ENCODE measurements around the gene CEP162. TPM values are rescaled to one million over a fixed set of nuclear protein-coding genes. Genes with fewer than 3 reads are reported as not detected.

The CEP162 gene
- total RNA-seq, 4 donors from 2014 or later = 7.5 to 9.3 (median 7.8) TPM

- Histone ChIP-seq H3K9me3 (no peaks in the 10 kb centered on the region), H3K27me3 (no peaks in the 10 kb centered on the region), H3K27ac (replicated peaks in 1 of 4) (no peak overlapping the region), H3K4me3 (no peak overlapping the region), H3K36me3 (no peaks in the 10 kb centered on the region), H3K4me1 (no peaks in the 10 kb centered on the region)
- TF ChIP-seq POLR2AphosphoS5 (IDR thresholded peaks at IDR 0.05) (no peak), CTCF (IDR thresholded peaks at IDR 0.05) (no peak), EP300 (IDR thresholded peaks at IDR 0.05) (no peak), POLR2A (IDR thresholded peaks at IDR 0.05; ENCODE audit: low read depth) (no peak)
- DNase-seq (ENCODE audit: extremely low spot score) = no peak
- intact Hi-C loops (cut with DNase I) = no loop called here
- 19% methylated on average over 1 of the region's 1 CpG for WGBS
These were observed 124.4 kb downstream of the CEP162 start for GRCh38 chr6:84103029-84103428.

- no peaks in the 10 kb centered on the region for H3K4me1 ChIP-seq
- peaks cover 0 to 2% (median 0%) of the 10 kb centered on the region in 4 donors for H3K9me3 ChIP-seq
- no peaks in the 10 kb centered on the region for H3K27me3 ChIP-seq
- TF ChIP-seq CTCF (IDR thresholded peaks at IDR 0.05) = no peak
- H3K4me3 ChIP-seq = no peak overlapping the region
- no peak overlapping the region for H3K27ac ChIP-seq (replicated peaks in 1 of 4)
- no peak for DNase-seq (ENCODE audit: extremely low spot score)
- intact Hi-C loops (cut with DNase I) = no loop called here
- no peaks in the 10 kb centered on the region for H3K36me3 ChIP-seq
These were observed 132.3 kb downstream of the CEP162 start for GRCh38 chr6:84095156-84095555.

GRCh38 chr6:84093441-84094435 lies 133.7 kb downstream of the CEP162 start:
- H3K4me1 ChIP-seq = no peaks in the 10 kb centered on the region
- no peak overlapping the region for H3K4me3 ChIP-seq
- H3K9me3 ChIP-seq = peaks cover 0 to 2% (median 0%) of the 10 kb centered on the region in 4 donors
- no peaks in the 10 kb centered on the region for H3K27me3 ChIP-seq
- WGBS = 72% methylated on average over 4 of the region's 4 CpGs
- intact Hi-C loops (cut with DNase I) = no loop called here
- H3K27ac ChIP-seq (replicated peaks in 1 of 4) = no peak overlapping the region
- no peak for DNase-seq (ENCODE audit: extremely low spot score)
- H3K36me3 ChIP-seq = no peaks in the 10 kb centered on the region
- no peak for TF ChIP-seq EP300 (IDR thresholded peaks at IDR 0.05)
- no peak for TF ChIP-seq CTCF (IDR thresholded peaks at IDR 0.05)
- no peak for TF ChIP-seq POLR2AphosphoS5 (IDR thresholded peaks at IDR 0.05)
- no peak for TF ChIP-seq POLR2A (IDR thresholded peaks at IDR 0.05; ENCODE audit: low read depth)

- Histone ChIP-seq H3K4me1 (no peaks in the 10 kb centered on the region), H3K27ac (replicated peaks in 1 of 4) (no peak overlapping the region), H3K4me3 (no peak overlapping the region), H3K36me3 (no peaks in the 10 kb centered on the region), H3K27me3 (no peaks in the 10 kb centered on the region), H3K9me3 (peaks cover 0 to 2% (median 0%) of the 10 kb centered on the region in 4 donors)
- no peak for DNase-seq (ENCODE audit: extremely low spot score)
- intact Hi-C loops (cut with DNase I) = no loop called here
- 66% methylated on average over 3 of the region's 3 CpGs for WGBS
- no peak for TF ChIP-seq POLR2A (IDR thresholded peaks at IDR 0.05; ENCODE audit: low read depth)
- no peak for TF ChIP-seq EP300 (IDR thresholded peaks at IDR 0.05)
These were observed 137.9 kb downstream of the CEP162 start for GRCh38 chr6:84089552-84089951.

GRCh38 chr6:84089081-84089480 lies 138.4 kb downstream of the CEP162 start:
- H3K36me3 ChIP-seq = no peaks in the 10 kb centered on the region
- no peaks in the 10 kb centered on the region for H3K4me1 ChIP-seq
- TF ChIP-seq POLR2A (IDR thresholded peaks at IDR 0.05; ENCODE audit: low read depth) (no peak), EP300 (IDR thresholded peaks at IDR 0.05) (no peak), POLR2AphosphoS5 (IDR thresholded peaks at IDR 0.05) (no peak), CTCF (IDR thresholded peaks at IDR 0.05) (no peak)
- H3K4me3 ChIP-seq = no peak overlapping the region
- 87% methylated on average over 4 of the region's 4 CpGs for WGBS
- H3K27ac ChIP-seq (replicated peaks in 1 of 4) = no peak overlapping the region
- intact Hi-C loops (cut with DNase I) = no loop called here
- no peak for DNase-seq (ENCODE audit: extremely low spot score)
- H3K27me3 ChIP-seq = no peaks in the 10 kb centered on the region
- H3K9me3 ChIP-seq = peaks cover 0 to 1% (median 0%) of the 10 kb centered on the region in 4 donors
